ENCODE measurements around the gene PARD3.
"Not testable (repeated sequence)": the region's sequence is repeated elsewhere in the genome, so short reads cannot be mapped to it uniquely, and the experiment has no call there.

DNA sequence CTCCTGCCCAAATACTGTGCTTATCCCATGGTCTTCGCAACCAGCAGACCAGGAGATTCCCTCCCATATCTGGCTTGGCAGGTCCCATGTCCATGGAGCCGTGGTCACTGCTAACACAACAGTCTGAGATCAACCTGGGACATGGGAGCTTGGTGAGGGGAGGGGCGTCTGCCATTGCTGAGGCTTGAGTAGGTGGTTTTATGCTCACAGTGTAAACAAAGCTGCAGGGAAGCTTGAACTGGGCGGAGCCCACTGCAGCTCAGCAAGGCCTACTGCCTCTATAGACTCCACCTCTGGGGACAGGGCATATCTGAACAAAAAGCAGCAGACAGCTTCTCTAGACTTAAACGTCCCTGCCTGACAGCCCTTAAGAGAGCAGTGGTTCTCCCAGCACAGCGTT lies 747.4 kb downstream of the PARD3 start:
- TF ChIP-seq EZH2 (IDR thresholded peaks at IDR 0.05); EGR1 (IDR thresholded peaks at IDR 0.05; ENCODE audit: low read depth); POLR2A (IDR thresholded peaks at IDR 0.05; ENCODE audit: borderline replicate concordance, extremely low read depth, insufficient read depth, insufficient read length); EZH2phosphoT487 (IDR thresholded peaks at IDR 0.05; ENCODE audit: borderline replicate concordance); SIN3A (IDR thresholded peaks at IDR 0.05; ENCODE audit: low read depth); CTCF (IDR thresholded peaks at IDR 0.05 in 2 of 3, conservative IDR thresholded peaks at IDR 0.05 in 1 of 3; ENCODE audit: borderline replicate concordance in 1 of 3, insufficient read depth in 1 of 3, low read depth in 2 of 3, low read length in 2 of 3); YY1 (IDR thresholded peaks at IDR 0.05; ENCODE audit: extremely low read depth, insufficient replicate concordance, low read depth, low read length); JUND (IDR thresholded peaks at IDR 0.05); POLR2AphosphoS5 (IDR thresholded peaks at IDR 0.05; ENCODE audit: low read depth, low read length); RAD21 (IDR thresholded peaks at IDR 0.05; ENCODE audit: low read depth); SP1 (IDR thresholded peaks at IDR 0.05; ENCODE audit: low read depth); ZFX (IDR thresholded peaks at IDR 0.05); CEBPB (IDR thresholded peaks at IDR 0.05; ENCODE audit: low read depth); FOSL1 (IDR thresholded peaks at IDR 0.05; ENCODE audit: low read depth): not testable (repeated sequence)

Measured in HCT116 (cell line).